Measurements from ENCODE around the gene DDX54.

Gene DDX54

GRCh38 chr12:113112043-113112899, 73.0 kb downstream of the DDX54 start:
- intact Hi-C loops (cut with DNase I) = no loop called here

GRCh38 chr12:113111247-113111646, 74.0 kb downstream of the DDX54 start:
- intact Hi-C loops (cut with DNase I) = no loop called here
- DNase-seq = peak in 1 of 10 donors; percentile 29

More at GRCh38 chr12:113112043-113112899, 73.0 kb downstream of the DDX54 start:
- DNase-seq = peak in 2 of 10 donors; percentile 63 to 83

GRCh38 chr12:113109872-113110599, 75.2 kb downstream of the DDX54 start:
- intact Hi-C loops (cut with DNase I) = no loop called here
- DNase-seq = peak in 1 of 10 donors; percentile 42

GRCh38 chr12:113109360-113109759, 75.9 kb downstream of the DDX54 start:
- peak in 1 of 10 donors; percentile 56 for DNase-seq
- intact Hi-C loops (cut with DNase I) = no loop called here

GRCh38 chr12:113108308-113108707, 77.0 kb downstream of the DDX54 start:
- peak in 1 of 10 donors; percentile 10 for DNase-seq
- intact Hi-C loops (cut with DNase I) = no loop called here

All from posterior cingulate gyrus (tissue), 11 donors.